HG02588 (cell line): ENCODE data around the gene TRAF7.

Experiments
- ATAC-seq: cut with Tn5 transposase; IDR thresholded peaks from one replicate; pipeline ENCODE4 v1.9.1; 2021; ENCODE audit warnings: mild to moderate bottlenecking, moderate library complexity; ENCODE audit not compliant: unreplicated experiment

TRAF7 gene

DNA sequence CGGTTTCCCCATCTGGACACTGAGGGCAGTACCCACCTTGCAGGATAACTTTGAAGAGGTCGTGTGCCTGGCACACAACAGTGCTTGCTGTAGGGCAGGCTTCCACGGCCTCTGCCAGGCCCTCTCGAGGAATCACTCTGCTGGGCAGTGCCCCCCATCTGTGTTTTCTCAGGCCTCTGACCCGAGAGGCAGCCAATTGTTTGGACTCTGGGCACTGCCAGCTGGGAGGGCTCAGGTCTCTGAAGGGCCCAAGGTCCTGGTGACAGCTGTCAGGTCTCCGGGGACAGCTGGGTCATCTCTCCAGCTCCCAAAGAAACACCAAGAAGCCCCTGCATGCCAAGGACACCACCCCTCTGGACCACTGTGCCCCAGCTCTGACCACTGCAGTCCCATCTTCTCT lies 8.2 kb upstream of the TRAF7 start:
- no peak for ATAC-seq

GRCh38 chr16:2147981-2148671 lies 7.5 kb upstream of the TRAF7 start, which contains the start of gene RAB26:
TSS of gene RAB26 (plus strand) at chr16:2148625. CDS start at chr16:2148784, 159 bp downstream.
- ATAC-seq, result no peak

- no peak for ATAC-seq
Observed at GRCh38 chr16:2148714-2149629, 6.6 kb upstream of the TRAF7 start.

DNA sequence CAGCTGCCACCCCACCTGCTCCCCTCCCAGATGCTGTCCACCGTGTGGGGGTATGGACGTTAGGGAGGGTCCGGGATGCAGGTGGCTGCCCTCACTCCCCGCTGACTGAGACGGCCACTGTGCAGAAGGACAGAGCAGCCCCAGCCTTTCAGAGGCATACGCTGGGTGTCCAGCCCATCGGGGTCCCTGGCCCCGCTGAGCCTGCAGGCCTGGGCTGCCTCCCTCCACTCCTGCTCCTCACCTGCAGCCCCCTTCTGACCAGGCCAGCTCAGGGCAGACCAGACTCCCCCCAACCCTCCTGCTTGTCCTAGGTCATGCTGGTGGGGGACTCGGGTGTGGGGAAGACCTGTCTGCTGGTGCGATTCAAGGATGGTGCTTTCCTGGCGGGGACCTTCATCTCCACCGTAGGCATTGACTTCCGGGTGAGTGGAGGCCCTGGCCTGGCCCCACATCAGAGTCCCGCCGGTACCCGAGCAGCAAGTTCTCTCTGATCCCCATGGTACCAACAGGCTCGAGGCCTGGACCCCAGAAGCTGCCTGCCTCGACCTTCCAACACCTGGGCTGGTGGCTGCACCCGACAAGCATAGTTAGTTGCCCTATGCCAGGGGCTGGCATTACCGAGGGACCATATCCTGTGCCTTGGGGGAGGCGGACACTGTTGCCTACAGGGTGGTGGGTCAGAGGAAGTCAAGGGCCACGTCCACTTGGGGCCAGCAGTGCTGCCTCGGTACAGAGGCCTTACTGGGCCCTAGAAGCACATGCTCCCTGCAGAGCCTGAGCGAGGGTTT lies 5.8 kb upstream of the TRAF7 start:
- no peak for ATAC-seq

GRCh38 chr16:2150418-2151187 lies 5.0 kb upstream of the TRAF7 start:
- no peak for ATAC-seq

DNA sequence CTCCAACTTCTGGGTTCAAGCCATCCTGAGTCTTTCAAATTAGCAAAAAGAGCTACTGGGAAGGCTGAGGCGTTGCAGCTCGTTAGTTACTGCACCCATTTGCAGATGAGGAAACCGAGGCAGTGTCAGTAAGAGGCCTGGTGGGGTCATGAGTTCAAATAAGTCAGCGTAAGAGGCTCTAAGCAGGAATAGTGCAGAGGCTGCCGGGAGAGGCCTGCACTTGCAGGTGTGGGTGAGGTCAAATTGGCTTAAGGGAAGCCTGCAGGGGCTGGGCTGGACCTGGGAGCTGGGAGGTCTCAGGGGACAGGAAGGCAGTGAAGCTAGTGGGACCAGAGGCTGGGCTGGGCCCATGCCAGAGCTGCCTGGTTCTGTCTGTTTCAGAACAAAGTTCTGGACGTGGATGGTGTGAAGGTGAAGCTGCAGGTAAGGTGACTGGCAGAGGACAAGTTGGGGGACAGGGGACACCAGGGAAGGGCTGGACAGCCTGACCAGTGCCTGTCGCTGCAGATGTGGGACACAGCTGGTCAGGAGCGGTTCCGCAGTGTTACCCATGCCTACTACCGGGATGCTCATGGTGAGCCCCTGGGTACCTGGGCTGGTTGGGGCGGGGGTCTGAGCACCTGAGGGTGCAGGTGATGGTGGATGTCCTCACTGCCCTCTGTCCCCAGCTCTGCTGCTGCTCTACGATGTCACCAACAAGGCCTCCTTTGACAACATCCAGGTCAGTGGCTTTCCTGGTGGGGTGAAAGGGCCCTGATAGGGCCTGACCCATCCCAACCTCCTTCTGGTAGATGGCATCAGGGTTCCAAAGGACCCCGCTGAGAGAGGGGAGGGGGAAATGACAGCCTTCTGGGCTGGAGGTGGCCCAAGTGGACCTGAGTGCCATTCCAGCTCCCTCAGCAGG lies 4.1 kb upstream of the TRAF7 start:
- no peak for ATAC-seq

- no peak for ATAC-seq
Observed at GRCh38 chr16:2152695-2153506, 2.7 kb upstream of the TRAF7 start.

DNA sequence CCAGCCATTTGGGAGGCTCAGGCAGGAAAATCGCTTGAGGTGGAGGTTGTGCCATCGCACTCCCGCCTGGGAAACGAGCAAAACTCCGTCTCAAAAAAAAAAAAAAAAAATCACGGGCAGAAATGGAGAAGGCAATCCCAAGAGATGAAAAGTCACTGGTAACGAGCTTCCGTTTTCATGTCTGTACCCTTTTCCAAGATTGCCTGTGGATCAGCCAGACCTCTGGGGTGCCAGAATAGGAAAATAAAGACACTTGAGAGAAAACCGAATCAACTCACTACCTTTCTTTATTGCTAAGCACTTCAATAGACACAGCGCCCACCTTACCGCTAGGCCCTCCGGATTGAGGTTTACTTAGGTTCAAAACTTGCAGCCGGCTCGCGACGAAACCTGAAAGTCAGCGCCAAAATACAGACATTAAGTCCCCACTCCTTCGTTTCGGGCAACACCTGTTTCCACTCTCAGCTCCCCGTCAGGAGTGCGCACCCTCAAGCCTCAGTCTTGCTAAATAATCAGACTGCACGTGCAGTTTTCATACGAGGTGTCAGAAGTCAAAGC lies 970 bp upstream of the TRAF7 start:
- no peak for ATAC-seq

DNA sequence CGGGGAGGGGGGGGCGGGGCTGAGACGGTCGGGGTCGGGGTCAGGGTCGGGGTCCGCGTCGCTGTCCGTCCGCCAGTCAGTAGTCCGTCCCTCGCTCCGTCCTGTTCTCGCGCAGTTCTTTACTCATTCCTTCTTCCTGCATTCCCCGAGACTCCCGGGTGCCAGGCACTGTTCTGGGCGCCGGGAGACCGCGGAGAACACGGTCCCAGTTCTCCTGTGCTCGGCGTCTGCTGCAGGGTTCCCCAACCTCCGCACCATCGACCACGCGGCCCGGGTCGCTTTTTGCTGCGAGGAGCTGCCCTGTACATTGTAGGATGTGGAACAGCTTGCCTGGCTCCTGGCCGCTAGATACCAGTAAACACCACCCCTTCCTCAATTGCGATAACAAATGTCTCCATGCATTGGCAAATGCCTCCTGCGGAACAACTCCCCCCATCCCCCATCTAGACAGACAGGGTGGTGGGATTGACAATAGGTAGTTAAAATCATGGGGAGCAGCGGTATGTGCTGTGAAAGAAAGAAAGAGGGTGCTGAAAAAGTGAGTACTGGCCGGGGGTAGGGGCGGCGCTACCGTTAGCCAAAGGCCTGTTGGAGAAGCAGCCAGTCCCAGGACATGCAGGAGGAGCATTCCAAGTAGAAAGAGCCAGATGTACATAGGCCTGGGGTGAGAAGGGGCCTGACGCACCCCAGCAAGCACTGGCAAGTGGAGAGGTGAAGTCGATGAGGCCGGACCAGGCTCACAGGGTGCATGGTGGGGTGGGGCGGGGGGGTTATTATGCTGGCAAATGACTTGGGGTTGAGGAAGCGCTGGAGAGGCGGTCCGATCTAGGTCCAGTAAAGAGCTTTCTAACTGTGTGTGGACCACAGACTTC lies 631 bp downstream of the TRAF7 start:
- ATAC-seq, result no peak

DNA sequence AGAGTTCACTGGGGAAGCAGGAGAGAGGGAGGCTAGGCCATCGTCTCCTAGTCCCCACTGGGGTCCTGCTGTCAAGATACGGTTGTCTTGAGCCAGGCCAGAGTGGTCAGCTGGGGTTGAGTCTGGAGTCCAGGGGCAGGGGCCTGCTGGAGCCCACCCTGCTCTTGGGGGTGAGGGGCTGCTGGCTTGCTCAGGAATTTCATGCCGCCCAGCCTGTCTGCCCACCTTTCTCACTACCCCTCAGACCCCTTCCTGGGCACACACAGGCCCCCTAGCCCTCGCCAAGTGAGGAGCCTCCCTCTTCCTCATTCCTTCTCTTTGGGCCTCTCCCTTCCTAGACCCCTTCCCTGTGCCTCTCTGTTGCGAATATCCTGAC lies 1.3 kb downstream of the TRAF7 start:
- no peak for ATAC-seq

GRCh38 chr16:2157480-2158261 lies 2.1 kb downstream of the TRAF7 start:
- ATAC-seq, result no peak

DNA sequence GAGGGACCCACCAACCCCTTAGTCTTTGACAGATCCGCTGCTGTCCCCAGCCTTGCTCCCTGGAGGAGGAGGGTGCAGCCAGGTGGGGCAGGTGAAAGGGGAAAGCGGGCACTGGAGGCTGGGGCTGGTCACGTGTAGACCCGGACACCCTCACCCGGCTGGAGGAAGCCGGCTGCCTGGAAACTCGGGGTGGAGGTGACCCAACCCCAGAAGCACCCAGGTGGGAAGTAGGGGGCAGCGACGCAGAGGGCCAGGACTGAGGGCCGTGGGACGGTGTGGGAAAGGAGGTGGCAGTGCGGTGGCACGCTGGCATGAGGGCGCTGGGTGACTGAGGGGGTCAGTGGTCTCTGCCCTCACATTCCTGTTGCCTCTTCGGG lies 2.7 kb downstream of the TRAF7 start:
- ATAC-seq, result no peak

- no peak for ATAC-seq
Observed at GRCh38 chr16:2159175-2159838, 3.7 kb downstream of the TRAF7 start.

DNA sequence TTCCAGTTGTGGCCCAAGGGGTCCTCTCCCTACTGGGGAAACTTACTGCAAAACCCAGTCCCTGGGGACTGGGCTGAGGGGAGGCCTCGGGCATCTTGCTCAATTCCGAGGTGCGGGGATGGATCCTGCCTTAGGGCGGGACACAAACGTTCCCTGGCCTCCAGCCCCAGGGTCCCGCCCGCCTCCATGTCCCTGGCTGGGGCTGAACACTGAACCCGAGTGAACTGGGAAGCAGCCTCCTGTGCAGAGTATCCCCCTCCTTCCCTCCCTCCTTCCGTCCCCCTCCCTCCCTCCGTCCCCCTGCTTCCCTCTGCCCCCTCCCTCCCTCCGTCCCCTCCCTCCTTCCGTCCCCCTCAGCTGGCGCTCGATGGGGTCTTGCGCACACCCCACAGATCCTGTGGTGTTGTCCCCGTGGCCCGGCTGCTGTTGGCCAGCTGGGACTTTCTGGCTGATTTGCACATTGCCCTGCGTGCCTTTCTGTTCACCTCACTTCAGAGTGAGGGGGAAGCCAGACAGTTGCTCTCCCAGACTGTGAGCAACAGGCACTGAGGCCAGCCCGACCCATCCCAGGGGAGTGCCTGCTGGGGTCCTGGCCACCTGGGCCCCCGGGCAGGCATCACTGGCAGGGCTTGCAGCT lies 5.5 kb downstream of the TRAF7 start:
- ATAC-seq, result no peak

DNA sequence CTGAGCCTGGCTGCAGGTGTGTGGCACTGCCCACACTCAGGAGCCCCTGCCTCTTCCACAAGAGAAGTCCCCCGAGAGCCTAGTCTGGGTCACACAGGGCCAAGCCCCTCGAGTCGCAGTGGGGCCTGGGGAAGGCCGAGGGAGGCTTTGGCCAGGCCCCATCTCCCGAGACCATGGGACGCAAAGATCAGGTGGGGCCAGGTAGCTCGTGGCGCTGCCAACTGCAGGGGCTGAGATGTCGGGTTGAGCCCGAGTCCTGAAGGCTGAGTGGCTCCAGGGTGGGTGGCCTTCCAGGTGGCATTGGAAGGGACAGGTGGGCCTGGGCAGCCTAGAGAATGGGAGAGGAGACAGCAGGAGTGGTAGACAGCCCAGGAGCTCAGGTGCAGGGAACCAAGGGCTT lies 6.3 kb downstream of the TRAF7 start:
- ATAC-seq, result no peak

GRCh38 chr16:2162676-2163118 lies 7.1 kb downstream of the TRAF7 start:
- no peak for ATAC-seq
